Activated T-cell treated with anti-CD3 and anti-CD28 coated beads, Interleukin-2, amount 50 U/mL, for 1 hour (primary cell): ENCODE measurements around the gene MCRIP1.
A peak's percentile ranks its signal among the peaks of the same experiment; 100 is the strongest.
"Not testable (repeated sequence)": the region's sequence is repeated elsewhere in the genome, so short reads cannot be mapped to it uniquely, and the experiment has no call there.

Source experiments
- DNase-seq: peaks from one replicate; pipeline ENCODE4 v3.0.0-alpha.2; 2020

The MCRIP1 gene

DNA sequence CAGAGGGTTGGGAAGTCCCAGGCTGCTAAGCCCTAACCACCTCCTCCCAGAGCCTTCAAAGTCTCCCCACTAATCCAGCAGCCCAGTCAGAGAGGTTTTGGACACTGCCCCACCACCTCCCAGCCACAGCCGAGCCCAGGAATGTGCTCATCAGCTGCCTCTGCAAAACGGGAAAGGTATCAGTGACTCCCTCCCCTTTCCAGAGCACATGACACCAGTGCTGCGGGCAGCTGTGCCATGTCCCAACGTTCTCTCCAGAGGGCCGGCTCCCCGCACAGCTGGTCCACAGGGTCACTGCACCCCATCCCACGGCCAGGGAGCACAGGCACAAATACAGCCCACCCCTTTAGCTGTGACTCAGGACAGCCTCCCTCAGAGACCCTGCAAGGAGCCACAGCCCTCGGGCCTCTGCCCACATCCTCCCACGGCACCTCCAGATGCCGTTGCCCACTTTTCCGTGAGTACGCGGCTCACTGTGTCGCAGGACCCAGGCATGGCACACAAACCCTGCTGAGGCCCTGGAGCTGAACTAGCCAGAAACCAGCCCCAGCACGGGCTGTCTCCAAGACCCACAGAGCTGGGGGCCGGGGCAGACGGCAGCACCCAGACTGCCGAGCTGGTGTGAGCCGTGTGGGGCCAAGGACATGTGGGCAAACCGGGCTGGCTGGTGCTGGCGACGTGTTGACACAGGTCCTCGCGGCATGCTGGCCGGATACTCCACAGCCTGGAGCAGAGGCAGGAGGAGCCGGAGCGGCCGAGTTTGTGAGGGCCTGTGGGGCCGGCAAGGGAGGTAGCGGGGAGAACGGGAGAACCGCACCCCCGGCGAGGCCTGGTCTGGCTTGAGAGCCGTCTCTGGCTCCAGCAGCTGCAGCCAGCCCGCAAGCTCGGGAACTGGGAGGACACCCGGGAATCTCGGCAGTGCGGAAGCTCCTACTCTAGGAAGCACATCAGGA lies 8.0 kb upstream of the MCRIP1 start:
- no peak for DNase-seq

DNA sequence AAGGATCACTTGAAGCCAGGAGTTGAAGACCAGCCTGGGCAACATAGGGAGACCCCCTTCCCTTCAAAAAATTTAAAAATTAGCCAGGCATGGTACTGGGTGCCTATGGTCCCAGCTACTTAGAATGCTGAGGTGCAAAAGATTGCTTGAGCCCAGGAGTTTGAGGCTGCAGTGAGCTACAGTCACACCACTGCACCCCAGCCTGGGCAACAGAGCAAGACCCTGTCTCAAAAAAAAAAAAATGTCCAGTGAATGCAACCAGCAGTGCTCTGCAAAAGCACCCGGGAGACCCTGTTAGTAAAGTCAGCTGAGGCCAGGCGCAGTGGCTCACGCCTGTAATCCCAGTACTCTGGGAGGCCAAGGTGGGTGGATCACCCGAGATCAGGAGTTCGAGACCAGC lies 7.0 kb upstream of the MCRIP1 start:
- DNase-seq, result not testable (repeated sequence)

DNA sequence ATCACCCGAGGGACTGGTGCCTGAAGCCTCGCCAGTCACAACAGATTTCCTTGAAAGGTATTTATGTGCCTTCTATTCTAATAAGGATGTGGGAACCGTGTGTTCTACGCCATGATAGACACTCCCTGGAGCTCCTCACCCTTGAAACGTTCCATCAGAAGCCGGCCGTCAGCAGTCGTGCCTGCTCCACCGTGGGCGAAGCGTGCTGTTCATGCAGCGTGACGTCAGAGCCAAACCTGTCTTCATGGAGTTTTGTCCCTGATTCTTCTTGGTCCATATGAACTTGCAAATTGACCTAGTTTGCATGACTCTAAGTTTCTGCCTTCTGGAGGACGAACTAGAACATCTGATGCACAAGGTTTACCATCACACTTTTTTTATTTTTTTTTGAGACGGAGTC lies 6.2 kb upstream of the MCRIP1 start:
- no peak for DNase-seq

DNA sequence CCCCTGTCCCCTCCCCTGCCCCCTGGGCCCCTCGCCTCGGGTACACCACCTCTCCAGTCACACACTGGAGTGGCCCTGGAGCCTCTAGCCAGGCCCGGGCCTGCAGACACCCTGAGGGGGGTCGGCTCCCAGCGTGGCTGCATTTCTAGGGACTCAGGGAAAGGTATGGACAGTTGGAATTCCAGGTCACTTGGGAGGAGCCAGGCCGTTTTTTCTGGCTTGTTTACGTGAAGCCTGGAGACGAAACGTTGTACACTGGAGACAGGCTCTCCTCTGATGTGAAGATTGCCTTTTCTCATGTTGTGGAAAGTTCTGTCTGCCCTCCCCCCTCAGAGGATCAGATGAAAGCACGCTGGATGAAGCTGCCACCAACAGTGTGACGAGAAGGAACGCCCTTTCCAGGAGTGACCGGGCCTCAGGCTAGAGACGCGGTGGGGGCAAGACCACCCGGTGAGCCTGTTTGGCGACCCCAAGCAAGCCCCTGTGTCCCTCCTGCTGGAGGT lies 5.7 kb upstream of the MCRIP1 start:
- no peak for DNase-seq

DNA sequence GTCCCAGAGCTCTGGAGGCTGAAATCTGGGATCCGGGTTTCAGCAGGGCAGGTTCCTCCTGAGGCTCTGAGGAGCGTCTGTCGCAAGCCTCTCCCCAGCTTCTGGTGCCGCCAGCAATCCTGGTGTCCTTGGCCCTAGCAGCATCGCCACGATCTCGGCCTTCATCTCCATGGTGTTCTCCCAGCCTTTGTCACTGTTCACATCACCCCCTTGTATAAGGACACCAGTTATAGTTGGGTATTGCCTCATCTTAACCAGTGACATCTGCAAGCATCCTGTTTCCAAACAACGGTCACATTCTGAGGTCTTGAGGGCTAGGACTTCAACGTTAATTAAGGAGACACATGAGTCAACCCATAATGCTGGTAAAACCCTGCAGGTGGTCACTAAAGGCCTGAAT lies 4.5 kb upstream of the MCRIP1 start:
- no peak for DNase-seq

DNA sequence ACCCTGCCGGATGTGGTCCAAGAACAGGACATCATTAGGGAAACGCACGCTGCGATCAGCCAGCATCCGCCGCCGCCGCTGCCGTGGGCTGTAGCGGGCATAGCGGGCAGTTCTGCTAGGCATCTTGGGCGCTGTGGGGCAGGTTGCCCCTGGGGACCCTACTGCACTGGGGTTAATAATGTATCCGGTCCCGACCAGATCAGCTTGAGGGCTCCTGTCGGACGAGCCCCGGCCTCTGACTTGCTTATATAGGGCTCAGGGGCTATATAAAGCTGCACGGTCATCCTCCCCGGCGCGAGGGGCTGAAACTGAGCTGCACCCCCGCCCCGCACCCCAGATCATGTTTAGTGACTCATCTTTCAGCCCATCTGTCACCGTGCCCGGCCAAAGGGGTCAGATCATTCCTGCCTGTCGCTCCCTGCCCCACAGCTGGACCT lies 1.8 kb upstream of the MCRIP1 start, which contains the start of gene PPP1R27:
TSS of gene PPP1R27 (minus strand) at position 220 of the 437 bp plus-strand sequence. CDS start at position 123, 97 bp downstream.
- no peak for DNase-seq

DNA sequence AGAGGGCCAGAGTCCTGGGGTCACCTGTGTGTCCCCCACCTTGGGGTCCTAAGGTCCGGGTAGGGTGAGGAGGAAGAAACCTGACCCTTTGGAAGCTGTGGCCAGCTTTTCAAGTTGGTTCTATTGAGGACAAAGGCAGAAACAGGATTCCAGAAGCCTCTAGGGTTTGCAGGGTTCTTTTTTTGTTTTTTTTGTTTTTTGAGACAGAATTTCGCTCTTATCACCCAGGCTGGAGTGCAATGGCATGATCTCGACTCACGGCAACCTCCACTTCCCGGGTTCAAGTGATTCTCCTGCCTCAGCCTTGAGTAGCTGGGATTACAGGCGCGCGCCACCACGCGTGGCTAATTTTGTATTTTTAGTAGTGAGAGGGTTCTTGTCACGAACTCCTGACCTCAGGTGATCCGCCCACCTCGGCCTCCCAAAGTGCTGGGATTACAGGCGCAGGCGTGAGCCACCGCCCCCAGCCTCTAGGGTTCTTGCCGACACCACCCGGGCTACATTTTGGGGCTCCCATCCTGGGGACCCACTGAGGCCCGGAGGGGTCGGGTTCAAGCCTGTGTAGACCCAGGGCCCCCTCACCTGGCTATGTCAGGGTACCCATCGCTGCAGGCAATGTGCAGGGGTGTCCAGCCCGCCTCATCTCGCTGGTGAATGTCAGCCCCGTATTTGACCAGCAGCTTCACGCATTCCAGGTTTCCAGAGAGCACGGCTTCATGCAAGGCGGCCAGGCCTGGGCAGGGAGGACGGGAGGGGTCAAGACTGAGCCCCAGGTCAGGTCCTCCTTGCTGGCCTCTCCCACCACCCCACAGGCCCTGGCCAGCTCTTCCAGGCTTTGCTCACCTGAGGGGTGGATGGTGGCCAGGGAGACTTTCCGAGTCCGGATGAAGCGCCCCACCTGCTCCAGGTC lies 1.1 kb upstream of the MCRIP1 start:
- no peak for DNase-seq

DNA sequence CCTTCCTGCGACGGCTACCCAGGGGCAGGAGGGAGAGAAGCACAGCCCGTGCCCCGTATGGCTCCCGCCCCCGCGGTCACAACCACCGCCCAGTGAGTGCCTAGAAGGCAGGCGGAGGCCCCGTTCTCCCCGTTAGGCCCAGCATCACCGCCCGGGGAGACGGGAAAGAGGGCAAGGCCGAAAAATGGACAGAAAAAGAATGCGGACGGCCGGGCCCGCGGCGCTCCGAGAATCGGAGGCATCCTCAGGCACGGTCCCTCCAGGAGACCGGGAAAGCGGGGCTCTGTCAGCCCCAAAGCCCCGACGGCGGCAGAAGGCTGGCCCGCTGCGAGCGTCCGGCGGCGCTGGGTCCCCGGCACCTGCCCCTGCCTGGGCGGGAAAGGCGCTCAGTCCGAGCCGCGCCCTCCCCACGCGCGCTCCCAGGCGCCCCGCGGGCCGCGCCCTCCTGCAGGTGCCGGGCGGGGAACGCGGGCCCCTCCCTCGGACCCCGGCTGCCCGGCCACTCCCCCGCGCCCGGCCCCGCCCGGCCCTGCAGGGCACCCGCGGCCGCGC lies 407 bp downstream of the MCRIP1 start:
- no peak for DNase-seq

DNA sequence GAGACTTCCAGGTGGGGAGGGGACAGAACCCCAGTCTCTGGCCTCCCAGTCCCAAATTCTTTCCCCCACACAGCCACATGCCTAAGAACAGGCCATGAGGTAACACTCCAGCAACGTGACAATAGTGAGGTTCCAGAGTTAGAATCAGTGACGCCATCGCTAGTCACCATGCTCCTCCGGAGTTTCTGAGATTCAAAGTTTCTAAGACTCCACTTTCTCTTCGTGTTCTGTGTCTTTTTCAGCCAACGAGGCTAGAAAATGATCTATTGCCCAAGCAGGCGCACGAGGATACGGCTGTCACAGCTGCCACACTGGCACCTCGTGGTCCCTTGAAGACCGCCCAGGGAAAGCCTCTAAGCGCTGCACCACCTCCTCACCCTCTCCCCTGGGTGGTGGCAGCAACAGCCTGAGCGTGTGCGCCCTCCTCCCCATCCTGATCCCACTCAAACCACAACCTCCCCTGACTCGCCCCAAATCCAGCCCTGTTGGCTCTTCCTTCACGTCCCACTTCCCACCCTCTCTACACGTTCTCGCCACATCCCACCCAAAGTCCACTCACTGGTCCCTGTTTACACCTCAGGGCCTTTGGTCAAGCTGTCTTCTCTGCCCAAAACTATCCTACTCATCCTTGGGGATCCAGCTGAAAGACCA lies 1.0 kb downstream of the MCRIP1 start:
- DNase-seq, result peak; percentile 54

DNA sequence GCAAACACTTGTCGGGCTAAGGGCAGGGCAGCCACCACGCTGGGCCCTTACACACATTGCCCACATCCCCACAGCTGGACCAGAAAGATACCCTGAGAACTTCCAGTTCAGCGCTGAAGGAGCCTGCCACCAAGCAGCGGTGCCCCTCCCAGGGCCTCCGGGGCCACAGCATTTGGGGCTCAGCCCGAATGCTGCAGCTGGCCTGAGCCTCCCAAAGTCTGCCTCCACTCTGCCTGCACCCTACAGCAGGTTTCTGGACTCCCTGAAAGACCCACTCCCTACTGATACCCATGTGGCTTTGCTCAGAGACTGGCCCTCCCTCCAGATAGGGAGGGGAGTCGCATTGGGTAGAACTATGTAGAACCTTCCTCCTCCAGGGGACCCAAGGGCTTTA lies 1.5 kb downstream of the MCRIP1 start:
- no peak for DNase-seq

DNA sequence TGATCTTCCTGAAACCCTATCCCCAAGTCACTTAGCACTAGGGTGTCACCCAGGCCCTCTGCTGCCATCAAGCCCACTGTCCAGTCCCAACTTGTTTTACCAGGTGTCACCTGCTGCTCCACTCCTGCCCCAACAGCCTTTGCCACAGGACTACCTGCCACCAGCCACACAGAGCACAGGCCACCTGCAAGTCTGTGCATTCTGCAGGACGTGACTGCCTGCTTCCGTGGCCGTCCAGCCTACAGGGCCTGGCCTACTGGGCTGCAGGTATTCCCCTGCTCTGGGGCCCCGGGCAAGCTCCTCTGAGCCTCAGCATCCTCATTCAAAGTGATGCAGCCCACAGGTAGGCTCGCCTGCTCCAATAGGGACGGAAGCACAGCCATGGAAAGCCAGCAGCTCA lies 3.2 kb downstream of the MCRIP1 start:
- no peak for DNase-seq

DNA sequence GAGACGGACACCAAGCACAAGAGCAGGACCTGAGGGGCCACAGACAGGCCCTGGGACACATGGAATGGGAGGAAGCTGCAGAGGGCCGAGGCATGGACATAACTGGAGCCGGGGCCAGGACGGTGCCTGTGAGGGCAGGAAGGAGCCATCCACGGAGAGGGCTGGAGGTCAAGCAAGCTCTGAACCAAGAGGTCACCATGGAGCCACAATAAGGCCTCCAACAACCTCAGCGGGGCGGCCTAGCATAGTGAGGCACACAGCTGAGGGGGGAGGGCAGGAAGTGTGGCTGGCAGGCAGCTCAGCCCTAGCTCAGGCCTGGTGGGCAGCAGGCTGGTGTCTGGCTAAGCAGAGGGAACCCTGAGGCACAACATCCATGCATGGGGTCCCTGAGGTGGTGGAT lies 4.4 kb downstream of the MCRIP1 start:
- no peak for DNase-seq

DNA sequence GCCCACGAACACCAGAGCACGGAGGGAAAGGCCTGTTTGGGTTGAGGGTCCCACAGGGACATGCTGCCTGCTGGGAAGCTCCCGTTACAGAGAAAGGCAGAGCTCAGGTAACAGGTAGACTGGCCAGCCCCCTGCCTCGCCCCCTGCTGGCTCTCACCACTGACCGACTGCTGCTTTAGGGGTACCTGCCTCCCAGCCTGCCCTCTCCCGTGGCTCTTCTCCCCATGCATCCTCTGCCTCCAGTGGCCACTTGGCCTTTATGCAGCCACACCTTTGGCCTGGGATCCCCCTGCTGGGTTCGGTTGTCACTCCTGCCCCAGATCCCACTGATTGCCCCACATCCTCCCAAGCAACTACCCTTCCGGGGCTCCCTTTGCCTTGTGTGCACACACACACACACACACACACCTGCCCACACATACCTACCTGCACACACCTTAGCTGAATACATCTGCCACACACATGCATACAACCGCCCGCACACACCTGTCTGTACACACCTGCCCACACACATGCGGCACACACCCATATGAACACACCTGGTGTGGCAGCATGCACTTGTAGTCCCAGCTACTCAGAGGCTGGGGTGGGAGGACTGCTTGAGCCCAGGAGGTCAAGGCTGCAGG lies 7.1 kb downstream of the MCRIP1 start:
- no peak for DNase-seq

DNA sequence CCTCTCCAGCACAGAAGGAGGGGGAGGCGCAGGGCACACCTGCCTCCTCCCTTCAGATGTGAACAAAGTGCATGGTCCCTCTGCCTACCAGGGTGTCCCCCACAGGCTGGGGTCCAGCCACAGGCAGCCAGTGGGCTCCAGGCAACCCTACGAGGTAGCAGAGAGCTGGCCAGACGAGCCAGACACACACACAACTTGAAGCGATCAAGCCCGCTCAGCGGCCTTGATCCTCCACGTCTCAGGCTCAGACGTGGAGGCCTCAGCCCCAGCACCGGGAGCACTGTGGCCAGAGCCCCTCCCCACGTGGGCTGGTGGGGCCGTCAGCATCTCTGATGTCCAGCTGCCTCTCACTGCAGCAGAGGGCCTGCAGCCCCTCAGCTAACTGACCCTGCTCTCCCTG lies 8.5 kb downstream of the MCRIP1 start:
- DNase-seq, result no peak

DNA sequence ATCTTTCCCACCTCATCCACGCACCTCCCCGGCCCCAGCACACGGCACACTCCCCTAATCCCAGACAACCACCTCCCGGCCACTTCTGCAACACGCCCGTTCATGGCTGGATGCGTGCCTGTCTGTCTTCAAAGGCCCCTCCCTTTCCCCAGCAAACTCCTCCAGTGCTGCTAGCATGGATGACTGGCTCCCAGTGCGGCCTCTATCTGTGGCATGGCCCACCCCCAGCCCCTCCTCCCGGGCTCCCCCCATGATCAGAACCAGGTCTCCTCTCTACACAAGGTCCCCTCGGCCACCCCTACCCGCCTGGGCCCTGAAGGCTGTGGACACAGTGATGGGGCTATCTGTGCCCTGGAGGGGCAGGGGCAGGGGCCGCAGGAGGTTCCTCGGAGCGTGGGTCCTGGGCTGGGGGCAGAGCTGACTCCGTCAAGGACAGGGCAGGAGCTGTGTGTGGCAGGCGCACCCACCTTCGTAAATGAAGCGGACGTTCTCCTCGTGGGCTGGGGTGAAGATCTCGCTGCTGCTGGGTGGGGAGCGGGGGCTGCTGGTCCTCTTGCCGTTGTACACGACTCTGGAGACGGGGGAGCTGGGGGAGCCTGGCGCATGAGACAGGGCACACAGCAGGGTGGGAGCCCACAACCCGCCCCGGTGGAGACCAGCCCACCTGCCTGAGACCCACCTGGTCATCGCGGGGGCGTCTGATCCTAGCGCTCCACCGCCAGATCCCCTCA lies 9.1 kb downstream of the MCRIP1 start:
- DNase-seq, result no peak

DNA sequence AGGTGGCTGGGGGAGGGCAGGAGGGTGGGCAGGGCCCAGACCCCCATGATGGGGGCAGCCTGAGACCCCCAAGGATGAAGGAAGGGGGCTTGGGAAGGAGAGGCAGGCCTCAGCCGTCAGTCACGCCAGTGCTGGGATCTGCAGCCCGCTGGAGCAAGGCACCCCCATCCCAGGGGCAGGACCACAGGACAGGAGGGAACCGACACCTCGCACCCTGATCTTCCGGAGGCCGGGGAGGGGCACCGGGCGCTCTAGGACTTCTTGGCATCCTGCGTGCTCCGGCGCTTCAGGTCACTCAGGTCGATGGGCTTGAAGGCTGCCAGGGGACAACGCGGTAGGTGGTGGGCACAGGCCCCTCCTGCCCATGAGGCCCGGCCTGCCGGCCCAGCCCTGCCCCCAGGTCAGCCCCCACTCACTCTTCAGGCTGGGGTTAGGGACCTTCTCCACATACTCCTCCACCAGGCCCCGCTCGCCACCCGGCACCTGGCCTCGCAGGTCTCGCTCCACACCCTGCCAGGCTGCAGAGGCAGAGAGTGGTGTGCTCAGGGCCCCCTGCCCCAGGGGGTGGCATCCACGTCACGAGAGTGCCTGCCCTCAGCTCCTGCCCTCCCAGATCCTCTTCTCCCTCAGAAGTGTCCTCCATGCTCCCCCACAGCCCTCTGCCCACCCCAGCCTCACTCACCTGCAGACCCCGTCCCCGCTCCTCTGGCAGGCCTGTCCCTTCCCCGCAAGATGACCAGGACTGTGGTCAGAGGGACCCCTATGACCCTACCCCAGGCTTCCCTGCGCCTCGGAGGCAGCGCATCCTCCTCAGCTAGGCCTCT lies 9.9 kb downstream of the MCRIP1 start:
- no peak for DNase-seq

DNA sequence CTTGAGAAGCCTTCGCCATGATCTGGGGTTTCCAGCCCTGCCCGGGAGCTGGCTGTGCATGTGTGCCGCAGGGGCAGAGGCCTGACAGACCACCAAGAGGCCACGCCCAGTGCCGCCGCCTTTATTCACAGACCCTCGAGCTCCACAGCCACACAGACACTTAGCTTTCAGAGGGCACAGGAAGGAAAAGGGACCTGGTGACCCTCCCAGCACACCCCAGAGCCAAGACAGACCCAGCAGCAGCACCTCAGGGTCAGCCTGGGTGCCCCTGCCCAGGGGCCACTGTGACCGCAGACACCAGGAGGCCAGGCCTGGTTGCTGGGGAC lies 10.8 kb downstream of the MCRIP1 start:
- DNase-seq, result no peak

DNA sequence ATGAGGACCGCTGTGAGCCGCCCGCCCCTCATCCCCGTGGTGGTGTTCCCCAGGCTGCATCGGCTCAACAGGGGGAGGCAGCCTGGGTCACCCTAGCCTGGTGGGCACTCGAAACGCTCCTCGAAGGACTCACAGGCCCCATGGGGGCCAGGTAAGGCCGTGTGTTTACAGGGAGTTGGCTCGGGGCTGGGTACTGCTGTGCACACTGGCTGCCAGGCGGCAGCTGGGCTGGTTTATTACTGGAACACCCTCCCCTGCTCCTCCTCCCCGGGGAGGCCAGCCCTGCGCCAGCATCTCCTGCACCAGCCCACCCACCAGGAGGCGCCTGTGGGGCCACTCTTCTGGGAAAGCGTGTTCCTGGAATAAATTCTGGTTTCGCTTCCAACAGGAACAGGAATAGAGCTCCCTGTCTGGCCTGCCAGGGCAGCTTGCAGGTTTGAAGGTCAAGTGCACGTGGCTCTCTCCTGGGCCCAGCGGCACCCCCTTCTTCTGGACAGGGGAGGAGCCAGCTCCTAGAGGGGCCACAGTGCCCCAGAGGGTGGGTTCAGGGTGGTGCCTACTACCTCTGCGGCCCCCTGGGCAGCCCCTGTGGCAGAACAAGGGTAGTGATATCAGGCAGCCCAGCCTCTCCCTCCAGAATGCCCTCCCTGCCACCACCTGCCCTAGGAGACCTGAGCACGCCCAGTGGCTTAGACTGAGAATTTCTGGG lies 11.3 kb downstream of the MCRIP1 start:
- DNase-seq, result no peak

DNA sequence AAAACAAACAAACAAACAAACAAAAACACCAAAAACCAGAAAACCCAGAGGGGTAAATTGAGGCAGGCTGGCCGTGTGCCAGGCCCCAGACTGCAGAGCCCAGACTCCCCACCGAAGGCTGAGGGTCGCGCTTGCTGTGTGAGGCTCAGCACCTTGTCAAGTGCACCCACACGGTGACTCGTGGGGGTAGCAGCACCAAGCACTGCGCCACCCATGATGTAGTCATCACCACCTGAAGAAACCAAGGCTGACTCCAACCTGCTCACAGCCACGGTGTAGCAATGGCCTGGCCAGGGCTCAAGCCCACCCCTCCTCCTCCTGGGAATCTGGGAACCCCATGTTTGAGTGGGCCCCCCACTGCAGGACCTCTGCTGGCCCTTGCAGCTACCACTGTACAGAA lies 11.9 kb downstream of the MCRIP1 start:
- no peak for DNase-seq

DNA sequence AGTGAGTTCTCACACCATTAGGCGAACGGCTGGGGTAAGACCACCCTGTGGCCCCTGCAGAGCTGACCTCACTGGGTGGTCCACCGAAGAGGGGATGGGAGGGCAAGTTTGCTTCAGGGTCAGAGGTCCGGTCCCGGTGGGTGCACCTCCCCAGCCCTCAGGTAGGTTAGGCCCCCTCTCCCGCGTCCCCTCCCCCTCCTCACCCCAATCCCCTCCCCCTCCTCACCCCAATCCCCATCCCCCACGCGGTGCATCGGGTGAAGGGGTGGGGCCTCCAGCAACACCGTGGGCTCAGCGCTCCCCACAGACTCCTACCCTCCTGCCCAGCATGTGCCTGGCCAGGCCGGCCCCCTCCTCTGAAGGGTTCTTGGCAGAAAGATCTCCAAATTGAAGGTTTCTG lies 13.4 kb downstream of the MCRIP1 start:
- no peak for DNase-seq
